Liver (tissue), 3 donors: Measurements from ENCODE around the gene PCYT2.

Experiments
- CTCF ChIP-seq: fragments of 150-350 bp; IDR thresholded peaks from 2 replicates; pipeline ENCODE4 v1.5.1; 2017; ENCODE audit warnings: improper control_type of control experiment, low read depth, low read length; ENCODE audit not compliant: missing input control
- SP1 ChIP-seq: IDR thresholded peaks from 2 replicates; pipeline ENCODE4 v1.6.1; 2018; ENCODE audit warnings: antibody characterized with exemption, mild to moderate bottlenecking
- donor health status: healthy.
- donor health status: healthy.

- TF ChIP-seq CTCF (no peak), SP1 (no peak)
Measured at GRCh38 chr17:81868674-81869220, 42.5 kb downstream of the PCYT2 start.
